Measurements from ENCODE around the gene KRTAP5-5.
"Not testable (repeated sequence)": the region's sequence is repeated elsewhere in the genome, so short reads cannot be mapped to it uniquely, and the experiment has no call there.

The KRTAP5-5 gene

DNA sequence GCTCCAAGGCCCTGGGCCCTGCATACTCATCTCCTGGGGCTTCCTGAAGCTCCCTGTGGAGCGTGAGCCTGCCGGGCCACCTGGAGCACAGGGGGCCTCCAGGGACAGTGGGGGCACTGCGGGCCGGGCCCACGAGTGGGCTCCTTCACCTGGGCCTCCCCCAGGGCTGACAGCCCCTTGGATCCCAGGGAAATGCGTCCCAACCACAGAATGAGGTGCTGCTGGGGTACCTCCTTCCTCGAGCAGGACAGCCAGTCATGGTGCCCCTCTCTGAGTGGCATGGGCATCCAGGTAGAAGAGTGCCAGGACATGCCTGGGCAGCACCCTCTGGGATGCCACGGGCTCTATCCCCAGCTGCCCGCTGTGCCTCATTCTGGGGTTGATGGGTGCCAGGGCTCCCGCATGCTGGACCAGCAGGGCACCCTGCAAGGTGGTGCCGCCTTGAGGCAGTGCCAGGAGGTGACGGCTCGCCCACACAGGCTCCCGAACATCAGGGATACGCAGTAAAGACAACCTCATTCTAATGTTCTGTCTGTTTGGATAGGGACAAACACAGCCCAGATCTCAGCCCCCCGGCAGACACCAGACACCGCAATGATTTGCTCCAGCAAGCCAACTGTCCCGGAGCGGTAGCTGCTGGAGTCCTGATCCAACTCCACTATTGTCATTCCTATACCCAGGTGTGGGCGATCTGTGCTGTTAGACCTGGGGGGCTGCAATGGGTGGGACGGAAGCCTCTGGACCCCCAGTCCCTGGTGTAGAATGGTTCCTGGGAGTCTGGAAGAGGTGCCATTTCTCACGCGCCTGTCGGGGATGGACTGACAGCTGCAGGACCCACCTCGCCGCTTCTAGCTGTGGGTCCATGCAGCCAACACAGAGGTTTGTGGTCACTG is 25.8 kb downstream of the KRTAP5-5 start:
- DNase-seq (ENCODE audit: low read depth, low spot score) = no peak

DNA sequence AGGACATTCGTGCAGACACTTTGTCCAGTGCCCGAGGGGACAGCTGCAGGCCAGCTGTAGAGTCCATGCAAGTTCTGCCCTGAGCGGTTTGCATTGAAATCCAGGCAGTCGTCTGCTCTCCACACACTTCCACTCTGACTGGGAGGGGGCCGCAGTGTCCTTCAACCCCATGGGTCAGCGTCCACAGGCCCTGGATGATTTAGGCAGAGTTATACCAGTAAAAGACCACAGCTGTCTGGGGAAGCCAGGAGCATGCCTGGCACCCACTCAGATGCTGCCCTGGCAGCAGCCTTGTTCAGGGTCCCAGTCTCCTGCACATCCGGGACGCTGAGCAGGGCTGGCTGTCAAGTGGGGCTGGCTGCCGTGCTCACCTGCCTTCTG is 26.5 kb downstream of the KRTAP5-5 start:
- no peak for DNase-seq (ENCODE audit: low read depth, low spot score)

DNA sequence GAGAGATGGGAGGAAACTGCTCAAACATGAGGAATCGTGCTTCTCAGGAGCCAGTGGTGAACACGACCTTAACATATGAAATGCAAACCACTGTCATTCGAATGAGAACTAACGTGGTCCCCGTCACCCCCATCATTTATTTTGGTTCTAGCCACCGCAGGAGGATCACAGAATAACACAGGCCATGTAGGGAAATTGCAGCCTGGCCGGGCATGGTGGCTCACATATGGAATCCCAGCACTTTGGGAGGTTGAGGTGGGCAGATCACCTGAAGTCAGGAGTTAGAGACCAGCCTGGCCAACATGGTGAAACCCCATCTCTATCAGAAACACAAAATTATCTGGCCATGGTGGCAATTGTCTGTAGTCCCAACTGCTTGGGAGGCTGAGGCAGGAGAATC is 27.1 kb downstream of the KRTAP5-5 start:
- no peak for DNase-seq (ENCODE audit: low read depth, low spot score)

DNA sequence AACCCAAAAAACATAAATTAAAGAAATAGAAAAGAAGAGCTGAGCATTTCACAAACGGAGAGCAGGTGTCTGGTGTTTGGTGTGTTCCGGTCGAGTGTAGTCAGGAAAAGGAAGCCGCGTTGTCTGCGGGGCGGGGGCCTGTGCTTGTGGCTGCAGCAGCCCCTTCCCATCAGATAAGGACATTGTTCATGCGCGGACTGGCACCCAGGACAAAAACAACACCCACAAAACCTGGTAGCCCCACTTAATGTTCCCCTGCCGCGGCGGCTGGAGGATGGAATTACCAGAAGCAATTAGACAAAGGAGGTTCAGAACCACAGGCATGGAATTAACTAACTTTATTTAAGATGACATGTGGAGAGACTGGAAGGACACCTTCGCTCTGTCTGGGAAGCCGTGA is 29.9 kb downstream of the KRTAP5-5 start:
- no peak for DNase-seq (ENCODE audit: low read depth, low spot score)

DNA sequence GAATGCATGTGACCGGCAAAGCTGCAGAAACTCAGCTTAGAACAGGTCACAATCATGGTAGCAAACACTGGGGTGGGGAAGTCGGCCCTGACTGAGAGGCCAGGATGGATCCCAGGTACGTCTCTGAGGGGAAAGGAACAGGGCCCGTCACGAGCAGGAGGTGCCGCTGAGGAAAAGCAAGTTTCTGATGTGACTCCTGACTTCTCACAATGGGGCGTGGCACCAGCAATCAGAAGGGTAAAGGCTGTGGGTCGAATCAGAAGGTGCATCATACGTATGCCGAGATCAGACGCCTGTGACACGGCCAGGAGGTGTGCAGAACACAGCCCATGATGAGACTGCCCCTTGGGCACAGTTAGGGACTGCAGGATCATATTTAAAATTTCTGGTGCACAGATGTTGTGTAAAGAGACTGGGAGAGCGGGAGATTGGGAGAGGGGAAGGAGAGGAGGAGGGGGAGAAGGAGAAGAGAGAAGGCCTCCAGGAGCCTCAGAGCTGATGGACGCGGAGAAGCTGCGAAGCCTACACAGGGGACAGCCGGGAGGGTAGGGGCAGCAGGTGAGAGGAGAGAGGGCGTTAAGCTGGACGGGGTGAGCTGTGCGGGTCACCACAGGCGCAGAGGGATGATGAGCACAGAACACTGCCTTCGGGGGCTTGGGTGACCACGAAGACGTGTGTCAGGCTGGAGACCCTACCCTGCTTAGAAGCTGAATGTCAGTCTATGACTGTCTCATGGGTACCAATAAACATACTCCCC is 30.7 kb downstream of the KRTAP5-5 start:
- DNase-seq (ENCODE audit: low read depth, low spot score) = no peak

DNA sequence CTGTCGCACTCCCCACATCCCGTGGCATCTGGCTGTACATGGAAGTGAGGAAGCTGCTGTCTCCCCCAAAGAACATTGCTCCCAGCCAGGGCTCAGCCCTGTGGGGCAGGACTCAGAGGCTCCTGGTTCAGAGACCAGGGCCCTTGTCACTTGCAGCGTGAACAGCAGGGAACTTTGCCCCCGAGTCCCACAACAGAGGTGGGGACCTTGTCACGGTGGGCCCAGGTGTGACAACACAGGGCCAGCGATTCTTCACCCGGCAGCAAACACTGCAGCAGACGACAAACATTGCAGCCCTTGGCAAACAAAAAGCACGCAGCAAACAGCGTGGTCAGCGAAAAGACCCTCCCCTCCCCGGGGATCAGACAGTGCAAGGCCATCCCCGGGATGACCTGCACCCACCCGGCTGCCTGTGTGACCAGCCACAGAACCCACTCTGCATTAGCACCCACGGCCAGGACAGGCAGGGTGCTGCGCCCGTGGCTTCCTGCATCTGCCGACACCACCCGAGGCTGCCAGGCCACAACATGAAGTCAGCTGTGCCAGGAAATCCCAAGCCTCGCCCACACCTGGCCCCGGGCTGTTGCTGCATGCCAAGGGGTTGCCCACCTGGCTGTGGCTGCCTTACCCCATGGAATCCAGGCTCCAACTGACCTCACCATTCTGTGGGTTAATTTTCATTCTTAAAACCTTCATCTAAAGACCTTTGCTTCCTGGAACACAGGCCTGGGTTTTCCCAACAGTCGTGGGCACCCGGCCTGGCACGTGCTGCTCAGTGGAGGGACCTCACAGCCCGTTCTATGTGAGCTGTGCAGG is 32.1 kb downstream of the KRTAP5-5 start:
- DNase-seq (ENCODE audit: low read depth, low spot score) = not testable (repeated sequence)

DNA sequence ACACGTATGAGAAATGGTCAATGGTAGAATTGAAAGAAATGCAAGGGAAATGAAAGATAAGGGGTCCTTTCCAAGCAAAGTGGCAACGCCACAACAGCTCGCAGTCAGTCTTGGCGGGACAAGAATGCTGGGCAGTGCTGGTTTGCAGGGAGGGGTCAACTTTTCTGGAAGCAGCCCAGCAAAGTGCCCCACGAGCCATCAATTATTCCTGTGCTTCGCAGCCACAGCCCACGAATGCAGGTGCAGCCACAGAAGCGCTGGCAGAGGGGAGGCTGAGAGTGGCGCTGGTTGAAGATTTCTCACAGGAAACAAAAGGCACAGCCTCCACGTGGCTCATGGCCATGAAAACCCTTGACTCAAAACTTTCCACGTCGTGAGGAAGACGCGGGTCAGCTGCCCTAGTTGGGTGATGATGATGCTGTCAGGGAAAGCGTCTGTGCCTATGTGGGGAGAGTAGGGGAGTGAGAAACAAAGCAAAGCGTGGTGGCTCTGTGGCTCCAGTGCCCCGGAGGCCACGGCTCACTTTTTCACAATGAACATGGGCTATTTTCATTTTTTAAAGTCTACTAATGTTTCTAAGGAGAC is 33.2 kb downstream of the KRTAP5-5 start:
- DNase-seq (ENCODE audit: low read depth, low spot score) = not testable (repeated sequence)

DNA sequence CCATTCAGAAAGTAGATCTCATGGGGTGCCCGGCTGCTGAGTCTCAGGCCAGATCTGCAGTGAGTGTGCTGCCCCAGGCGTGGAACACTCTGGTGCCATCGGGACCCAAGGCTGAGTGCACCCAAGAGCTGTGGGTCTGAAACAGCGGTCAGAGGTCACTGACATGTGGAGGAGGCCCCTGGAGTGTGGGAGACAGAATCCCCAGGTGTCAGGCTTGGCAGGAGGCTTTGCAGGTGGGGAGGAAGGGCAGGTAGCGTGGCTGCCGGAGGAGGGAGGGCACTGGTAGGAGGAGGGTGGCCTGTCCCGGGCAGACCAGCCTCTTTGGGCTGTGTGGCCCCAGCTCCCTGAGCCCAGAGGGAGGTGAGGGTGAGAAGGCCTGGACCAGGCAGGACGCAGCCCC is 35.7 kb downstream of the KRTAP5-5 start:
- no peak for DNase-seq (ENCODE audit: low read depth, low spot score)

DNA sequence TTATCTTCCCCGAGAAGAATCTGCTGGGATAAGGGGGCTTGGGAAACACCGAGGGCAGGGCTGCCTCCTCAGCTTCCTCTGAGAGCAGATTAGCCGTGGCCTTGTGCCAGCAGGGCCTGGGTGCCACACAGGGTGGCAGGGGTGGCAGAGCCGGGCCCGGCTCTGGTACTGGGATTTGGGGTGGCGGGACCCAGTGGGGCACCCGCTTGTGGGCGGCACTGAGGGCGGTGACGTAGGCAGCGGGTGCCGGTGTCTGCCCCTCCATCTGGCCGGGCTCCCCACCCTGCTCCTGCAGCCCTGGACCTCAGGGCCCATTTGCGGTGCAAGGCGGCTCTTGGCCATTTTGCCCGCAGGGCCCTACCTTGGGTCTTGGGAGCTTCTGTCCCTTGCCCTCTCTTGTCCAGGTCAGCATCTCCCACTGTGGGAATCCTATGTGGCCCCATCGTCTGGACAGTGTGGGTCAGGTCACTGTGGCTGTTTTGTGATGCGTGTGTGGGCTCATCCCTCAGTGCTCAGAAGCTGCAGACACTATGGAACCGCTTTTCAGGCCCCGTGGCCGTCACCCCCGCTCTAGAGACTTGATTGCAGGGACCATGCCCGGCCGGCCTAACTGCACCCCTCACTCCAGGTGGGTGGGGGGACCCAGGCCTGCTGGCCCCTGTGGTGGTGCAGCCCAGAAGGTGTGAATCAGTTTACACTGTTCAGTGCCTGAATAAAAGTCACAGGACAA is 37.7 kb downstream of the KRTAP5-5 start:
- no peak for DNase-seq (ENCODE audit: low read depth, low spot score)

DNA sequence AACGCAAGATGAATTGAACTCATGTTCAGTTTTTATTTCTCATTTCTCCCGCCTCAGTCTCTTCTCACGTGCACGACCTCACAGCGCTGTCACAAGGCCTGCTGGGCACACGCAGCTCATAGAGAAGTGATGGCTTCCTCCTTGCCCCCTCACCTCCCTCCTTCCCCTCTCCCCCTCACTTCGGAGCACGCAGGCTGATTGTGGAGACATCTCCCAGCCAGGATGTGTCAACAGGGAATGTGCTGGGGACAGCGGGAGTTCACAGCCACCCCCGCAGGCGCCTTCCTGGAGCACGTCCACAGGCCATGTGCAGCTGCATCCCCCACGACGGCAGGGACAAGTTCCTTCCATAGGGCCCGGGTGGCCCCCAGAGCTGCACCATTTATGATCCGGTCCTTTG is 38.3 kb downstream of the KRTAP5-5 start:
- DNase-seq (ENCODE audit: low read depth, low spot score) = no peak

DNA sequence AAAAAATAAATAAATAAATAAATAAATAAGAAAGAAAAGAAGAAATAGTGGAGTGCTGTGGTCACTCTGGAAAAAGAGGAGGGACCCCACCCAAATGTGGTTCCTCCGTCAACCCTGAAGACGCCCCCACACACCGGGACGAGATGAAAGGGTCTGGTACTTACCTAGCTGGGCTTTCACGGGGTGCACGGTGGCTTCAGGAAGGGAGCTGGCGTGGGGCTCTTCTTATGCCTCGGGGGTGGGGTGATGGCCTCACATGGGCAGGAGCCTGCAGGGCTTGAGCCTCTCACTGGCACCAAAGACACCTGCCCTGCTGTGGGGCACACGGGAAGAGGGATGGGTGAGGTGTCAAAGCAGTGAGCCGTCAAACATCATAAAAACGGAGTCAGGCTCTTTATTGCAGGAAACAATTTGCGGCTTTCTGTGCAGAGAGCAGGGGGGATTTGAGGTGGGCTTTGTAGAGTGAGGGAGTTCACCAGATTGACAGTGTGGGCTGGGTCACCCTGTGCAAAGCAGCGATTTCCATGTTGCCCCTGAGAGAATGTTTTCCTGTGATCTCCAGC is 39.4 kb downstream of the KRTAP5-5 start:
- no peak for DNase-seq (ENCODE audit: low read depth, low spot score)

DNA sequence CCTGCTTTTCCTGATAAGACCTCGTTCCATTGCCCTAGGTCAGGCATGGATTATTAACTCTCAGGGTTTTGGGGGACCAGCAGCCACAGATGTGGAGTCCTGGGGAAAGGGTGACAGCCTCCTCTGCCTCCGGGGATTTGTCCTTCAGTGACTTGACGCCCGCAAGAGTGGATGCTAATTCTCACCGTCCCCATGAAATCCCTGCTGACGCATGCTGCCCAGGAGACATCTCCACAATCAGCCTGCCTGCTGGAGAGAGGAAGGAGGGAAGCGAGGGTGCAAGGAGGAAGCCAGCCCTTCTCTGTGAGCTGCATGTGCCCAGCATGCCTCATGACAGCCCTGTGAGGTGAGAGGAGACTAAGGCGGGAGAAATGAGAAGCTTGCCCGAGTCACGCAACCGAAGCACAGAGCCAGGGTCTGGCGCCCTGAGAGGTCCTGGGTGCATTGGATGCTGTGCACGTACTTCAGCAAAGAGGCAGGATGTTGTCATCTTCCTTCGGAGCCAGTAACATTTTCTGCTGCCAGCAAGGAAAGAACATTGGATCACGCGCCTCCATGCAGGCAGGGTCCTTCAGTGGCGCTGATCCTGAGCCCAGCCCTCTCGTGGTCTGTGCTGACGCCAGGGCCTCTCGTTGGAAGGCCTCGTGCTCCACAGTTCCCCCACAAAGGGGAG is 40.1 kb downstream of the KRTAP5-5 start:
- no peak for DNase-seq (ENCODE audit: low read depth, low spot score)

DNA sequence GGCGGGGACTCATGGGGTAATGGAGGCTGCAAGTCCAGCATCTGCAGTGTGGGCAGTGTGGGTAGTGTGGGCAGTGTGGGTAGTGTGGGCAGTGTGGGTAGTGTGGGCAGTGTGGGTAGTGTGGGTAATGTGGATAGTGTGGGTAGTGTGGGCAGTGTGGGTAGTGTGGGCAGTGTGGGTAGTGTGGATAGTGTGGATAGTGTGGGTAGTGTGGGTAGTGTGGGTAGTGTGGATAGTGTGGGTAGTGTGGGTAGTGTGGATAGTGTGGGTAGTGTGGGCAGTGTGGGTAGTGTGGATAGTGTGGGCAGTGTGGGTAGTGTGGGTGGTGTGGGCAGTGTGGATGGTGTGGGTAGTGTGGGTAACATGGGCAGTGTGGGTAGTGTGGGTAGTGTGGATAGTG is 40.9 kb downstream of the KRTAP5-5 start:
- DNase-seq (ENCODE audit: low read depth, low spot score) = not testable (repeated sequence)

DNA sequence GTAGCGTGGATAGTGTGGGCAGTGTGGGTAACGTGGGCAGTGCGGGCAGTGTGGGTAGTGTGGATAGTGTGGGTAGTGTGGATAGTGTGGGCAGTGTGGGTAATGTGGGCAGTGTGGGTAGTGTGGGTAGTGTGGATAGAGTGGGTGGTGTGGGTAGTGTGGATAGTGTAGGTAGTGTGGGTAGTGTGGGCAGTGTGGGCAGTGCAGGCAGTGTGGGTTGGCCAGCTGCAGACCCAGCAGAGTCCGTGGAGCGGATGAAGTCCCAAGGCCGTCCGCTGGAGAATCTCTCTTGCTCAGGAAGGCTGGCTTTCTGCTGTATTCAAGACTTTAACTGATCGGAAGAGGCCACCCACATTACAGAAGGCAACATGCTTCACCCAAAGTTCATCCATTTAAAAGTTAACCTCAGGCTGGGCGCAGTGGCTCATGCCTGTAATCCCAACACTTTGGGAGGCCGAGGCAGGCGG is 41.4 kb downstream of the KRTAP5-5 start:
- no peak for DNase-seq (ENCODE audit: low read depth, low spot score)

DNA sequence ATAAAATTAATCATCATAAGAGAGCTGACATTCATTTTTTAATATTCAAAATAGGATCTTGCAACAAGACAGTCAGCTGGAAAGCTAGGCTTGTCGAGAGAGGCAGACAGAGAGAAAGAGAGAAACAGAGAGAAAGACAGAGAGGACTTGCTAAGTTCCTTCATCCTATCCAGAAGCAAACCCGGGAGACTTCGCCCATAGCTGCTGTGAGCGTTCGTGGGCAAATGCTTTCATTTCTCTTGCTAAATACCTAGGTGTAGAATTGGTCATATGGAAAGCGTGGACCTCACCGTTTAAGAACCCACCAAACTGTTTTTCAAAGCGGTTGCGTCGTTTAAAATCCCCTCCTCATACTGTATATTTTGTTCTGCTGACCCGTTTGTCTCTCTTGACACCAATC is 42.1 kb downstream of the KRTAP5-5 start:
- DNase-seq (ENCODE audit: low read depth, low spot score) = no peak

DNA sequence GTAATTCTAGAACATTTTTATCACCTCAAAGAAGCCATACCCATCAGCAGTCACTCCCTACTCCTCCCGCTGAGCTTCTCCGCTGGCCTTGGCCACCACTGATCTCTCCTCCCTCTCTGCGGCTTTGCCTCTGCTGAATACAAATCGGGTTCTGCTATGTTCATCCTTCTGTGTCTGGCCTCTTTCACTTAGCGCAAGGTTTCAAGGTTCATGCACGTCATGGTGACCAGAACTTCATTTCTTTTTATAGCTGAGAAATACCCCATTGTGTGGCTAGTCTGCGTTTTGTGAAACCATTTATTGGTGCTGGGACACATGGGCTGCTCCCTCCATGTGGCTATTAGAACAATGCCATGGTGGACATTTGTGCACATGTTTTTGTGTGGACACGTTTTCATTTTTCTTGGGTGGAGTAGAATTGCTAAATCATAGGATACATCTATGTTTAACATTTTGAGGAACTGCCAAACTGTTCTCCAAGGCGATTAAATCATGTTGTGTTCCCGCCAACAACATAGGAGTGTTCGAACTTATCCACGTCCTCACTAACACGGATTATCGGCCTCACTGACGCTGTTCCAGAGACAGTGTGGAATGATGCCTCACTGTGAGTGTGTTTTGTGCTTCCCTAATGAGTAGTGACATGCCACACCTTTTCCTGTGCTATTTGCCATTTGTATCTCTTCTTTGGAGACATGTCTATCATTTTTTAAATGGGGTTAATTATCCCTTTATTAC is 43.2 kb downstream of the KRTAP5-5 start:
- DNase-seq (ENCODE audit: low read depth, low spot score) = no peak

DNA sequence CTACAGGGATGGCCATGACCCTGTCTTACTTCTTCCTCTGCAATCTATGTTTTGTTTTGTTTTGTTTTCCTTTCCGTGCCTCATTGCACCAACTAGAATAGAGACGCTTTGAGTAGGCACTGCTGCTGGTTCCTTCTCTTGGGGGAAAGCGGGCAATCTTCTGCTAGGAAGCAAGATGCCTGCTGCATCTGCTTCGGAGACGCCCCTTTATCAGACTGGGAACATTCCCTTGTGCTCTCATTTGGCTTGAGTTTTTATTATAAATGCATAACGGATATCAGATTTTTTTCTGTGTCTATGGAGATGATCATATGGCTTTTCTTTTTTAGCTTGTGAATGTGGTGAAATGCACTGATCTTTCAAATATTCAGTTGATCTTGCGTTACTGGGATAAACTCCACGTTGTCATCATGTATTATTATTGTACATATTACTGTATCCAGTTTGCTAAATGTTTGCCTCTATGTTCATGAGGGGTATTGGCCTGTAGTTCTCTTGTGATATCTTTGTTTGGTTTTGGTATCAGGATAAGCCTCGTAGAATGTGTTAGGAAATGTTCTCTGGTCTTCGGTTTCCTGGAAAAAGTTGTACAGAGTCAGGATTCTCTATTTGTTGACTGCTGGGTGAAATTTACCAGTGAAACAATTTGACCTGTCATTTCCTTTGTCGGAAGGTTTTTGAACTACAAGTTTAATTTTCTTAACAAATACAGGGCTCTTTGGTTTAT is 44.0 kb downstream of the KRTAP5-5 start:
- no peak for DNase-seq (ENCODE audit: low read depth, low spot score)

All from activated CD4-positive, CD25-positive, alpha-beta regulatory T cell treated with anti-CD3 and anti-CD28 coated beads, Interleukin-2, amount 50 U/mL, for 16 hours (primary cell).